B cell (primary cell): ENCODE measurements around the gene SMLR1. TPM values are rescaled to one million over a fixed set of nuclear protein-coding genes. Genes with fewer than 3 reads are reported as not detected.

ENCODE experiments used
- ATAC-seq: fragments of 200-7000 bp; cut with Tn5 transposase; one replicate; pipeline ENCODE4 v1.10.0; 2021; ENCODE audit warnings: low read depth, mild to moderate bottlenecking, moderate number of reproducible peaks, moderate library complexity
- CTCF ChIA-PET: fragments of 350-600 bp; sonication (Branson Sonifier 250); formaldehyde crosslinking; loops from one replicate; lab custom pipeline; 2021; ENCODE audit warnings: antibody characterized with exemption, inconsistent platforms; lab: Charles Lee
- POLR2A ChIA-PET: fragments of 350-600 bp; sonication (Branson Sonifier 250); formaldehyde crosslinking; loops from one replicate; lab custom pipeline; 2021; ENCODE audit warnings: antibody characterized with exemption; lab: Charles Lee
- DNase-seq: peaks from one replicate; pipeline ENCODE4 v3.0.0; 2013
- H2AFZ ChIP-seq: 2 replicates; pipeline ENCODE4 v1.6.1; 2012; ENCODE audit warnings: mild to moderate bottlenecking, low read depth, low read length; ENCODE audit not compliant: insufficient read depth, poor library complexity, severe bottlenecking
- H3K27ac ChIP-seq, 2 donors: 1 replicate in 1 of 2; 2 replicates in 1 of 2; pipeline ENCODE4 v1.5.1; 2012 to 2013; ENCODE audit warnings: low read length in 2 of 2, mild to moderate bottlenecking in 2 of 2, moderate library complexity in 1 of 2
- H3K27me3 ChIP-seq, 4 experiments: fragments of 200-600 bp in 1 of 4; sonication (generic) in 1 of 4; replicated peaks in 1 of 4; 1 replicate in 2 of 4; 2 replicates in 2 of 4; pipeline versions ENCODE4 v1.6.1 to v1.7.0; 2013 to 2016; ENCODE audit warnings: low read length in 3 of 4, mild to moderate bottlenecking in 2 of 4, mixed read lengths in 1 of 4, moderate library complexity in 1 of 4; ENCODE audit not compliant: insufficient read depth in 4 of 4, control insufficient read depth in 3 of 4; ENCODE audit errors: control extremely low read depth in 1 of 4
- H3K36me3 ChIP-seq, 2 experiments: replicated peaks in 1 of 2; 1 replicate in 1 of 2; 2 replicates in 1 of 2; pipeline versions ENCODE4 v1.6.1 to v1.7.1; 2013; ENCODE audit warnings: low read length in 1 of 2; ENCODE audit not compliant: insufficient read depth in 2 of 2, control insufficient read depth in 1 of 2; ENCODE audit errors: control extremely low read depth in 1 of 2, extremely low read depth in 1 of 2
- H3K4me1 ChIP-seq, 2 donors: fragments of 200-600 bp in 1 of 2; sonication (generic) in 1 of 2; 1 replicate in 1 of 2; 2 replicates in 1 of 2; pipeline versions ENCODE4 v1.5.1 to v1.6.1; 2013 to 2017; ENCODE audit warnings: low read length in 2 of 2; ENCODE audit not compliant: control insufficient read depth in 2 of 2, insufficient read depth in 2 of 2
- H3K4me2 ChIP-seq: replicated peaks from 2 replicates; pipeline ENCODE3; 2012; ENCODE audit warnings: mild to moderate bottlenecking, low read depth, low read length; ENCODE audit not compliant: poor library complexity, severe bottlenecking
- H3K4me3 ChIP-seq, 5 experiments: fragments of 200-600 bp in 1 of 5; sonication (generic) in 1 of 5; 1 replicate in 3 of 5; 2 replicates in 2 of 5; pipeline versions ENCODE4 v1.5.1 to v1.7.0; 2011 to 2016; ENCODE audit warnings: low read length in 4 of 5, mild to moderate bottlenecking in 4 of 5, low read depth in 2 of 5, control low read depth in 1 of 5, moderate library complexity in 1 of 5; ENCODE audit not compliant: insufficient read depth in 1 of 5; ENCODE audit errors: control extremely low read depth in 1 of 5, extremely low read depth in 1 of 5
- H3K79me2 ChIP-seq: fragments of 200-600 bp; sonication (generic); one replicate; pipeline ENCODE4 v1.6.0; 2016; ENCODE audit warnings: low read length; ENCODE audit not compliant: control insufficient read depth, insufficient read depth
- H3K9ac ChIP-seq: fragments of 200-600 bp; sonication (generic); 2 replicates; pipeline ENCODE4 v1.6.1; 2017; ENCODE audit warnings: mild to moderate bottlenecking, low read length, moderate library complexity
- H3K9me3 ChIP-seq, 3 donors: one replicate each; pipeline versions ENCODE4 v1.6.1 to v1.7.1; 2013; ENCODE audit warnings: low read length in 2 of 3; ENCODE audit not compliant: control insufficient read depth in 2 of 3, insufficient read depth in 1 of 3; ENCODE audit errors: control extremely low read depth in 1 of 3
- H4K20me1 ChIP-seq: 2 replicates; pipeline ENCODE4 v1.6.0; 2012; ENCODE audit warnings: mild to moderate bottlenecking, low read length; ENCODE audit not compliant: insufficient read depth, control insufficient read depth, poor library complexity, severe bottlenecking
- H3K27ac Mint-ChIP-seq: one replicate; pipeline ENCODE4 v1.8.0; 2021; ENCODE audit warnings: mixed read lengths
- H3K27me3 Mint-ChIP-seq: one replicate; pipeline ENCODE4 v1.8.0; 2021; ENCODE audit warnings: mixed read lengths
- H3K4me1 Mint-ChIP-seq: one replicate; pipeline ENCODE4 v1.8.0; 2021; ENCODE audit warnings: mixed read lengths
- H3K4me3 Mint-ChIP-seq: one replicate; pipeline ENCODE4 v1.8.0; 2021; ENCODE audit warnings: mixed read lengths
- H3K9me3 Mint-ChIP-seq: one replicate; pipeline ENCODE4 v1.8.0; 2022; ENCODE audit warnings: mixed read lengths; ENCODE audit not compliant: insufficient read depth
- EZH2 ChIP-seq: IDR thresholded peaks from 2 replicates; pipeline ENCODE4 v1.6.1; 2012; ENCODE audit warnings: borderline replicate concordance, low read depth, mild to moderate bottlenecking, moderate library complexity, low read length; ENCODE audit not compliant: insufficient read depth, poor library complexity, severe bottlenecking
- WGBS: methylation state at CpG from one replicate; pipeline ENCODE4 v1.1.5; 2013; ENCODE audit warnings: missing lambda C conversion rate; ENCODE audit not compliant: insufficient coverage; 5-methylcytosine and 5-hydroxymethylcytosine counted together
- intact Hi-C: fragments of 100-400 bp; cut with micrococcal nuclease; formaldehyde crosslinking; loops from one replicate; pipeline ENCODE4 v1.10.0; 2022
- polyA plus RNA-seq: library from polyadenylated mRNA; depleted of rRNA; stranded (reverse); fragments of >200 nt; gene quantifications from 2 replicates; pipeline ENCODE4 v1.2.3, GENCODE V29; 2012
- total RNA-seq, 2 donors: library from RNA; stranded (reverse); fragments of 120-200 nt in 1 of 2; gene quantifications; 1 replicate in 1 of 2; 2 replicates in 1 of 2; pipeline versions ENCODE4 v1.2.3 to v1.2.4, GENCODE V29; 2013 to 2022
- TF ChIP-seq, protein P1 (sequence below): fragments of 200-600 bp; IDR thresholded peaks from one replicate; pipeline ENCODE4 v1.8.0; 2022; ENCODE audit warnings: antibody characterized with exemption, mild to moderate bottlenecking

The SMLR1 gene
- total and polyA plus RNA-seq, 2 donors (not counting 1 experiment from before 2014, with no cell fraction given): not detected

DNA sequence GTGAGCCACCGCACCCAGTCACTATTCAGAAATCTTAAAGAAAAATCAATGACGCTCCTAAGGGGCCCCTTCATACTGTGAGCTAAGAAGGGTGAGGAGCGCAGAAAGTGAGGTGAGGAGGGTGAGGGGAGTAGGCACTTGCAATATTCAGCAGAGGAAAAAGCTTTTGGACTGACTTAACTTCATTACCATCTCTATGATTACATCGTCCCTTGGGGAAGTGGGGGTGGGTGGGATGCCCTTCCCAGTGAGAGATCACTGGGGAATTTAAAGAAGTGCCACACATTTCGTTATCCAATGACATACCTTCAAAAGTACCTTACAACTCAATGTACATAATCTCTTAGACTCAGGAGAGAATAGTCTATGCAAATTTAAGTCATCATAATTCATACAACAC is 46.5 kb downstream of the SMLR1 start:
- no peak overlapping the region for H3K9ac ChIP-seq
- Mint-ChIP-seq H3K4me1 (no peaks in the 10 kb centered on the region), H3K9me3 (no peaks in the 10 kb centered on the region), H3K27ac (no peak overlapping the region), H3K4me3 (no peak overlapping the region), H3K27me3 (no peaks in the 10 kb centered on the region)
- H3K4me1 ChIP-seq: no peaks in the 10 kb centered on the region
- intact Hi-C loops: loop anchor here (5.0 to 10.0 kb wide), 2 partner anchors 836 to 1279 kb away; no protein-coding TSS in a partner anchor
- H3K9me3 ChIP-seq: no peaks in the 10 kb centered on the region
- no peaks in the 10 kb centered on the region for H3K27me3 ChIP-seq
- WGBS: 100% methylated on average over 1 of the region's 5 CpGs
- ATAC-seq: no peak
- TF ChIP-seq EZH2: no peak
- TF ChIP-seq, protein P1, sequence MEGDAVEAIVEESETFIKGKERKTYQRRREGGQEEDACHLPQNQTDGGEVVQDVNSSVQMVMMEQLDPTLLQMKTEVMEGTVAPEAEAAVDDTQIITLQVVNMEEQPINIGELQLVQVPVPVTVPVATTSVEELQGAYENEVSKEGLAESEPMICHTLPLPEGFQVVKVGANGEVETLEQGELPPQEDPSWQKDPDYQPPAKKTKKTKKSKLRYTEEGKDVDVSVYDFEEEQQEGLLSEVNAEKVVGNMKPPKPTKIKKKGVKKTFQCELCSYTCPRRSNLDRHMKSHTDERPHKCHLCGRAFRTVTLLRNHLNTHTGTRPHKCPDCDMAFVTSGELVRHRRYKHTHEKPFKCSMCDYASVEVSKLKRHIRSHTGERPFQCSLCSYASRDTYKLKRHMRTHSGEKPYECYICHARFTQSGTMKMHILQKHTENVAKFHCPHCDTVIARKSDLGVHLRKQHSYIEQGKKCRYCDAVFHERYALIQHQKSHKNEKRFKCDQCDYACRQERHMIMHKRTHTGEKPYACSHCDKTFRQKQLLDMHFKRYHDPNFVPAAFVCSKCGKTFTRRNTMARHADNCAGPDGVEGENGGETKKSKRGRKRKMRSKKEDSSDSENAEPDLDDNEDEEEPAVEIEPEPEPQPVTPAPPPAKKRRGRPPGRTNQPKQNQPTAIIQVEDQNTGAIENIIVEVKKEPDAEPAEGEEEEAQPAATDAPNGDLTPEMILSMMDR: no peak
- no peak overlapping the region for H3K4me3 ChIP-seq
- no peaks in the 10 kb centered on the region for H4K20me1 ChIP-seq
- no peaks in the 10 kb centered on the region for H3K36me3 ChIP-seq
- no peak overlapping the region for H3K27ac ChIP-seq
- ChIA-PET POLR2A (no interaction called here), CTCF (interaction anchor here (0.6 to 5.5 kb wide), 10 partner anchors 9 to 552 kb away, joined by 3 to 37 read pairs (median 6); no protein-coding TSS in a partner anchor)
- no peaks in the 10 kb centered on the region for H3K79me2 ChIP-seq
- no peak overlapping the region for H2AFZ ChIP-seq
- no peak overlapping the region for H3K4me2 ChIP-seq
- DNase-seq: no peak

DNA sequence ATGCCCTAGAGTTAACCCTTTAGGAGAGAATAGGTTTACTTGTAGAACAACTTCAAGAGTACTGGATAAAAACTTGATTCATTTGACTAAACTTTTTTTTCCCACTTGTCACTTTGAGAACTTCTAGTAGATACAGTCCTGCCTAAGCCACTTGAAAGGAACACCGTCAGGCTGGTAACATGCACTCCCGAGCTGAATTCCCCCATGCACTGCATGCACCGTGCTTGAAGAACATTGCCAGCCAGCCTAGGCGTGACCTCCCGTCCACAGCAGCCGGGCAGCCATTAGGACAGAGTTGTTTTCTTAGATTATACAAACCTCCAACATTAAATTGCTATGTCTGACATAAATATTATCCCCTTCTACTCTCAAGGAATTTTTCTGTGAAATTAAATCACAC is 52.6 kb downstream of the SMLR1 start:
- Histone ChIP-seq H4K20me1 (no peaks in the 10 kb centered on the region), H3K4me1 (no peaks in the 10 kb centered on the region), H3K27ac (no peak overlapping the region), H3K9ac (no peak overlapping the region), H3K9me3 (no peaks in the 10 kb centered on the region), H3K36me3 (peaks cover 0 to 3% of the 10 kb centered on the region in 2 experiments), H3K4me3 (no peak overlapping the region), H3K4me2 (no peak overlapping the region), H2AFZ (no peak overlapping the region), H3K27me3 (no peaks in the 10 kb centered on the region), H3K79me2 (no peaks in the 10 kb centered on the region)
- no peak overlapping the region for H3K4me3 Mint-ChIP-seq
- no peak overlapping the region for H3K27ac Mint-ChIP-seq
- DNase-seq: no peak
- intact Hi-C loops: loop anchor here (10.0 kb wide), 1 partner anchor 1285 kb away; no protein-coding TSS in a partner anchor
- WGBS: 100% methylated on average over 3 of the region's 6 CpGs
- H3K27me3 Mint-ChIP-seq: no peaks in the 10 kb centered on the region
- ATAC-seq: no peak
- no peak for TF ChIP-seq EZH2
- TF ChIP-seq, protein P1: no peak
- H3K9me3 Mint-ChIP-seq: no peaks in the 10 kb centered on the region
- ChIA-PET CTCF (interaction anchor here (1.1 to 1.3 kb wide), 2 partner anchors 9 to 56 kb away, joined by 3 to 9 read pairs; no protein-coding TSS in a partner anchor), POLR2A (no interaction called here)
- no peaks in the 10 kb centered on the region for H3K4me1 Mint-ChIP-seq
